ENCODE measurements around the gene TAGLN.
A peak's percentile ranks its signal among the peaks of the same experiment; 100 is the strongest.

Gene TAGLN

GRCh38 chr11:117195761-117196160 lies 3.4 kb upstream of the TAGLN start:
- peaks cover 18 to 42% of the 10 kb centered on the region in 2 donors for H3K36me3 ChIP-seq (ENCODE audit: control insufficient read depth in 1 of 2, insufficient read depth in 2 of 2, low read length in 2 of 2)
- no peak overlapping the region for H3K9ac ChIP-seq (ENCODE audit: low read depth in 1 of 2, low read length in 2 of 2)
- no peak overlapping the region for H3K4me3 ChIP-seq (ENCODE audit: low read depth in 1 of 2, low read length in 2 of 2)
- no peaks in the 10 kb centered on the region for H3K27me3 ChIP-seq (ENCODE audit: control insufficient read depth in 1 of 2, insufficient read depth in 2 of 2, low read length in 2 of 2)
- H3K9me3 ChIP-seq (ENCODE audit: control insufficient read depth in 1 of 2, low read length in 2 of 2), result no peaks in the 10 kb centered on the region
- H3K27ac ChIP-seq (ENCODE audit: low read depth, low read length), result no peak overlapping the region
- H3K4me1 ChIP-seq (ENCODE audit: control insufficient read depth in 1 of 2, insufficient read depth in 2 of 2, low read length in 2 of 2), result peaks cover 19% of the 10 kb centered on the region in 2 donors

- H3K27ac ChIP-seq (ENCODE audit: low read depth, low read length), result no peak overlapping the region
- peaks cover 18 to 36% of the 10 kb centered on the region in 2 donors for H3K36me3 ChIP-seq (ENCODE audit: control insufficient read depth in 1 of 2, insufficient read depth in 2 of 2, low read length in 2 of 2)
- no peaks in the 10 kb centered on the region for H3K27me3 ChIP-seq (ENCODE audit: control insufficient read depth in 1 of 2, insufficient read depth in 2 of 2, low read length in 2 of 2)
- H3K4me3 ChIP-seq (ENCODE audit: low read depth in 1 of 2, low read length in 2 of 2), result no peak overlapping the region
- no peak overlapping the region for H3K9ac ChIP-seq (ENCODE audit: low read depth in 1 of 2, low read length in 2 of 2)
- H3K4me1 ChIP-seq (ENCODE audit: control insufficient read depth in 1 of 2, insufficient read depth in 2 of 2, low read length in 2 of 2), result peaks cover 19% of the 10 kb centered on the region in 2 donors
- no peaks in the 10 kb centered on the region for H3K9me3 ChIP-seq (ENCODE audit: control insufficient read depth in 1 of 2, low read length in 2 of 2)
Measured at GRCh38 chr11:117197006-117197405, 2.2 kb upstream of the TAGLN start.

- peak overlapping the region; percentile 57 for H3K27ac ChIP-seq (ENCODE audit: low read depth, low read length)
- no peaks in the 10 kb centered on the region for H3K9me3 ChIP-seq (ENCODE audit: control insufficient read depth in 1 of 2, low read length in 2 of 2)
- H3K36me3 ChIP-seq (ENCODE audit: control insufficient read depth in 1 of 2, insufficient read depth in 2 of 2, low read length in 2 of 2), result peaks cover 11 to 28% of the 10 kb centered on the region in 2 donors
- no peaks in the 10 kb centered on the region for H3K27me3 ChIP-seq (ENCODE audit: control insufficient read depth in 1 of 2, insufficient read depth in 2 of 2, low read length in 2 of 2)
- peak overlapping the region in 1 of 2 donors; percentile 44 for H3K9ac ChIP-seq (ENCODE audit: low read depth in 1 of 2, low read length in 2 of 2)
- H3K4me1 ChIP-seq (ENCODE audit: control insufficient read depth in 1 of 2, insufficient read depth in 2 of 2, low read length in 2 of 2), result peaks cover 19% of the 10 kb centered on the region in 2 donors
- H3K4me3 ChIP-seq (ENCODE audit: low read depth in 1 of 2, low read length in 2 of 2), result no peak overlapping the region
Measured at GRCh38 chr11:117197516-117198456, 1.4 kb upstream of the TAGLN start.

- Histone ChIP-seq H3K4me3 (ENCODE audit: low read depth in 1 of 2, low read length in 2 of 2) (no peak overlapping the region), H3K27me3 (ENCODE audit: control insufficient read depth in 1 of 2, insufficient read depth in 2 of 2, low read length in 2 of 2) (no peaks in the 10 kb centered on the region), H3K9ac (ENCODE audit: low read depth in 1 of 2, low read length in 2 of 2) (peak overlapping the region in 1 of 2 donors; percentile 44), H3K9me3 (ENCODE audit: control insufficient read depth in 1 of 2, low read length in 2 of 2) (no peaks in the 10 kb centered on the region), H3K4me1 (ENCODE audit: control insufficient read depth in 1 of 2, insufficient read depth in 2 of 2, low read length in 2 of 2) (peaks cover 19% of the 10 kb centered on the region in 2 donors), H3K27ac (ENCODE audit: low read depth, low read length) (peak overlapping the region; percentile 57), H3K36me3 (ENCODE audit: control insufficient read depth in 1 of 2, insufficient read depth in 2 of 2, low read length in 2 of 2) (peaks cover 8 to 27% of the 10 kb centered on the region in 2 donors)
Measured at GRCh38 chr11:117198613-117199012, 557 bp upstream of the TAGLN start.

GRCh38 chr11:117199916-117200812 lies 994 bp downstream of the TAGLN start:
- peaks cover 12 to 16% of the 10 kb centered on the region in 2 donors for H3K4me1 ChIP-seq (ENCODE audit: control insufficient read depth in 1 of 2, insufficient read depth in 2 of 2, low read length in 2 of 2)
- peak overlapping the region; percentile 11 to 43 for H3K4me3 ChIP-seq (ENCODE audit: low read depth in 1 of 2, low read length in 2 of 2)
- H3K36me3 ChIP-seq (ENCODE audit: control insufficient read depth in 1 of 2, insufficient read depth in 2 of 2, low read length in 2 of 2), result peaks cover 14 to 34% of the 10 kb centered on the region in 2 donors
- H3K9me3 ChIP-seq (ENCODE audit: control insufficient read depth in 1 of 2, low read length in 2 of 2), result no peaks in the 10 kb centered on the region
- peak overlapping the region; percentile 81 for H3K27ac ChIP-seq (ENCODE audit: low read depth, low read length)
- no peaks in the 10 kb centered on the region for H3K27me3 ChIP-seq (ENCODE audit: control insufficient read depth in 1 of 2, insufficient read depth in 2 of 2, low read length in 2 of 2)
- peak overlapping the region; percentile 12 to 61 for H3K9ac ChIP-seq (ENCODE audit: low read depth in 1 of 2, low read length in 2 of 2)

GRCh38 chr11:117200813-117201657 lies 1.9 kb downstream of the TAGLN start:
- Histone ChIP-seq H3K36me3 (ENCODE audit: control insufficient read depth in 1 of 2, insufficient read depth in 2 of 2, low read length in 2 of 2) (peaks cover 8 to 32% of the 10 kb centered on the region in 2 donors), H3K9me3 (ENCODE audit: control insufficient read depth in 1 of 2, low read length in 2 of 2) (no peaks in the 10 kb centered on the region), H3K27me3 (ENCODE audit: control insufficient read depth in 1 of 2, insufficient read depth in 2 of 2, low read length in 2 of 2) (no peaks in the 10 kb centered on the region), H3K27ac (ENCODE audit: low read depth, low read length) (peak overlapping the region; percentile 59), H3K9ac (ENCODE audit: low read depth in 1 of 2, low read length in 2 of 2) (peak overlapping the region; percentile 12 to 61), H3K4me1 (ENCODE audit: control insufficient read depth in 1 of 2, insufficient read depth in 2 of 2, low read length in 2 of 2) (peaks cover 6 to 12% of the 10 kb centered on the region in 2 donors), H3K4me3 (ENCODE audit: low read depth in 1 of 2, low read length in 2 of 2) (peak overlapping the region; percentile 11 to 43)

GRCh38 chr11:117201658-117202305 lies 2.6 kb downstream of the TAGLN start:
- H3K9me3 ChIP-seq (ENCODE audit: control insufficient read depth in 1 of 2, low read length in 2 of 2), result no peaks in the 10 kb centered on the region
- peak overlapping the region; percentile 40 for H3K4me3 ChIP-seq (ENCODE audit: low read depth in 1 of 2, low read length in 2 of 2)
- peak overlapping the region in 1 of 2 donors; percentile 61 for H3K9ac ChIP-seq (ENCODE audit: low read depth in 1 of 2, low read length in 2 of 2)
- peaks cover 8 to 31% of the 10 kb centered on the region in 2 donors for H3K36me3 ChIP-seq (ENCODE audit: control insufficient read depth in 1 of 2, insufficient read depth in 2 of 2, low read length in 2 of 2)
- peaks cover 6 to 12% of the 10 kb centered on the region in 2 donors for H3K4me1 ChIP-seq (ENCODE audit: control insufficient read depth in 1 of 2, insufficient read depth in 2 of 2, low read length in 2 of 2)
- peak overlapping the region; percentile 13 for H3K27ac ChIP-seq (ENCODE audit: low read depth, low read length)
- H3K27me3 ChIP-seq (ENCODE audit: control insufficient read depth in 1 of 2, insufficient read depth in 2 of 2, low read length in 2 of 2), result no peaks in the 10 kb centered on the region

- Histone ChIP-seq H3K4me3 (ENCODE audit: low read depth in 1 of 2, low read length in 2 of 2) (peak overlapping the region in 1 of 2 donors; percentile 40), H3K4me1 (ENCODE audit: control insufficient read depth in 1 of 2, insufficient read depth in 2 of 2, low read length in 2 of 2) (peaks cover 6 to 8% of the 10 kb centered on the region in 2 donors), H3K9ac (ENCODE audit: low read depth in 1 of 2, low read length in 2 of 2) (peak overlapping the region in 1 of 2 donors; percentile 61), H3K36me3 (ENCODE audit: control insufficient read depth in 1 of 2, insufficient read depth in 2 of 2, low read length in 2 of 2) (peaks cover 8 to 31% of the 10 kb centered on the region in 2 donors), H3K27ac (ENCODE audit: low read depth, low read length) (peak overlapping the region; percentile 13), H3K9me3 (ENCODE audit: control insufficient read depth in 1 of 2, low read length in 2 of 2) (no peaks in the 10 kb centered on the region), H3K27me3 (ENCODE audit: control insufficient read depth in 1 of 2, insufficient read depth in 2 of 2, low read length in 2 of 2) (no peaks in the 10 kb centered on the region)
Measured at GRCh38 chr11:117202386-117203068, 3.4 kb downstream of the TAGLN start.
